ENCODE measurements around the gene SMAD3. TPM values are rescaled to one million over a fixed set of nuclear protein-coding genes. Genes with fewer than 3 reads are reported as not detected.
A peak's percentile ranks its signal among the peaks of the same experiment; 100 is the strongest.

The SMAD3 gene
- total and polyA plus RNA-seq, 2 donors (not counting 1 experiment from before 2014, with no cell fraction given), result 55.9 to 163 TPM

DNA sequence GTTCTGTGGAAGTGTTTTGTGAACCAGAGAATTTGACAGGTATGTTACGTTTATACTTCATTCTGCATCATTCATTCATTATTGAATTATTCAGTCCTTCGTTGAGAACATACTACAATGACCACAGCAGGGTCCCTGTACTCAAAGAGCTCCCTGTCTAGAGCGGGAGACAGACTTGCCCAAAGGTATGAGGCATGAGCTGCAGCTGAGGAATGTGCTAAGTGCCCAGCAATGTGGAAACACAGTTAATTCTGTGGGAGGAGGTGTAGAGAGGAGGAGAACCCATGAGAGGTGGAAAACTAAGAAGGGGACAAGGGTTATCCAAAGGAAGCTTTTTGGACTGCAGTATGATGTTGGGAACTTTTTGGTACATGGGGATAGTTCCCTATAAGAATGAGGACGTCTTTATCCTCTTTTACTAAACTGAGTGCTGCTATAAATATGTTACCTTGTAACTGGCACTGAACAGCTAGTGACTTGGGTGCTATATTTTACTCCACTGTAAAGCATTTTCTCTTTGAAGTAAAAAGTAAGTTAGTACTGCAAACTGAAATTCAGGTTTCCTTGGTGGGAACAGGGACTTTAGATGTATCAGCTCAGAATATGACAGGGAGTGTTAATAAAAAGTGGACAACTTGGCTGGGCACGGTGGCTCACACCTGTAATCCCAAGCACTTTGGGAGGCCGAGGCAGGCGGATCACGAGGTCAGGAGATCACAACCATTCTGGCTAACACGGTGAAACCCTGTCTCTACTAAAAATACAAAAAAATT lies 5.7 kb downstream of the SMAD3 start:
- POLR2A ChIA-PET, result interaction anchor here (0.6 to 1.1 kb wide), 2 partner anchors 36 to 52 kb away, joined by 4 to 5 read pairs; no protein-coding TSS in a partner anchor
- Mint-ChIP-seq H3K27me3 (no peaks in the 10 kb centered on the region), H3K9me3 (ENCODE audit: insufficient read depth) (no peaks in the 10 kb centered on the region), H3K4me3 (peak overlapping the region; percentile 35), H3K27ac (peak overlapping the region; percentile 62), H3K4me1 (peaks cover 81% of the 10 kb centered on the region)
- Histone ChIP-seq H2AFZ (ENCODE audit: insufficient read depth, low read depth, low read length, poor library complexity, severe bottlenecking) (no peak overlapping the region), H3K9ac (ENCODE audit: low read length) (no peak overlapping the region), H3K27ac (ENCODE audit: low read length in 2 of 2) (peak overlapping the region in 1 of 2 donors; percentile 24), H3K4me3 (ENCODE audit: control extremely low read depth in 1 of 5, extremely low read depth in 1 of 5, insufficient read depth in 1 of 5, low read depth in 2 of 5, low read length in 4 of 5) (no peak overlapping the region), H3K79me2 (ENCODE audit: control insufficient read depth, insufficient read depth, low read length) (peaks cover 99% of the 10 kb centered on the region), H3K4me1 (ENCODE audit: control insufficient read depth in 2 of 2, insufficient read depth in 2 of 2, low read length in 2 of 2) (peaks cover 73 to 78% of the 10 kb centered on the region in 2 donors), H3K27me3 (replicated peaks in 1 of 4; ENCODE audit: control extremely low read depth in 1 of 4, control insufficient read depth in 3 of 4, insufficient read depth in 4 of 4, low read length in 3 of 4) (no peaks in the 10 kb centered on the region), H3K9me3 (ENCODE audit: control extremely low read depth in 1 of 3, control insufficient read depth in 2 of 3, insufficient read depth in 1 of 3, low read length in 2 of 3) (no peaks in the 10 kb centered on the region), H3K4me2 (replicated peaks; ENCODE audit: low read depth, low read length, poor library complexity, severe bottlenecking) (no peak overlapping the region), H3K36me3 (replicated peaks in 1 of 2; ENCODE audit: control extremely low read depth in 1 of 2, control insufficient read depth in 1 of 2, extremely low read depth in 1 of 2, insufficient read depth in 2 of 2, low read length in 1 of 2) (peaks cover 1 to 19% of the 10 kb centered on the region in 2 experiments), H4K20me1 (ENCODE audit: control insufficient read depth, insufficient read depth, low read length, poor library complexity, severe bottlenecking) (peaks cover 49% of the 10 kb centered on the region)
- CTCF ChIA-PET, result interaction anchor here (1.4 to 6.6 kb wide), 3 partner anchors 10 to 124 kb away, joined by 3 to 83 read pairs (median 11); no protein-coding TSS in a partner anchor
- intact Hi-C loops (cut with micrococcal nuclease), result no loop called here
- ATAC-seq (ENCODE audit: low read depth) (no peak), DNase-seq (no peak)
- 100% methylated on average over 3 of the region's 9 CpGs for WGBS (ENCODE audit: insufficient coverage)
- no peak for TF ChIP-seq EZH2 (IDR thresholded peaks at IDR 0.05; ENCODE audit: borderline replicate concordance, insufficient read depth, low read depth, low read length, poor library complexity, severe bottlenecking)
- TF ChIP-seq, protein P1, sequence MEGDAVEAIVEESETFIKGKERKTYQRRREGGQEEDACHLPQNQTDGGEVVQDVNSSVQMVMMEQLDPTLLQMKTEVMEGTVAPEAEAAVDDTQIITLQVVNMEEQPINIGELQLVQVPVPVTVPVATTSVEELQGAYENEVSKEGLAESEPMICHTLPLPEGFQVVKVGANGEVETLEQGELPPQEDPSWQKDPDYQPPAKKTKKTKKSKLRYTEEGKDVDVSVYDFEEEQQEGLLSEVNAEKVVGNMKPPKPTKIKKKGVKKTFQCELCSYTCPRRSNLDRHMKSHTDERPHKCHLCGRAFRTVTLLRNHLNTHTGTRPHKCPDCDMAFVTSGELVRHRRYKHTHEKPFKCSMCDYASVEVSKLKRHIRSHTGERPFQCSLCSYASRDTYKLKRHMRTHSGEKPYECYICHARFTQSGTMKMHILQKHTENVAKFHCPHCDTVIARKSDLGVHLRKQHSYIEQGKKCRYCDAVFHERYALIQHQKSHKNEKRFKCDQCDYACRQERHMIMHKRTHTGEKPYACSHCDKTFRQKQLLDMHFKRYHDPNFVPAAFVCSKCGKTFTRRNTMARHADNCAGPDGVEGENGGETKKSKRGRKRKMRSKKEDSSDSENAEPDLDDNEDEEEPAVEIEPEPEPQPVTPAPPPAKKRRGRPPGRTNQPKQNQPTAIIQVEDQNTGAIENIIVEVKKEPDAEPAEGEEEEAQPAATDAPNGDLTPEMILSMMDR (IDR thresholded peaks at IDR 0.05), result no peak

DNA sequence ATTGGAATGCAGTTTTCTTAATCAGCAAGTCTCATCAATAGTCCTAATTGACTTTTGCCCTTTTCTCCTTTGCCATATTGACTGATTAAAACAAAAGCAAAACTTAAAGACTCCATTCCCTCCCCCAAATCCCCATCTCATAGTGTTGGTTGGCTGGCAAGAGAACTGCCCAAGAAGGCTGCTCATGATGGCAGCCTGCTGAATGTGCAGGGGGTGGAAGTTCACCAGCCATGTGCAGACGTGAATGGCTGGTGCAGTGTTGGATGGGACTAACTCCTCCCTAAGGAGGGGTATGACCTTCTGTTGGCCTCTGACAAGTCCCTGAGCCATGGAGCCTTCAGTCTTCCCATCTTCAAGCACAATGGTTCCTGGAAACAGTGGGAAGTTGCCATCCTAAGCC lies 7.0 kb downstream of the SMAD3 start:
- Histone ChIP-seq H3K36me3 (replicated peaks in 1 of 2; ENCODE audit: control extremely low read depth in 1 of 2, control insufficient read depth in 1 of 2, extremely low read depth in 1 of 2, insufficient read depth in 2 of 2, low read length in 1 of 2) (peaks cover 1 to 19% of the 10 kb centered on the region in 2 experiments), H3K9ac (ENCODE audit: low read length) (no peak overlapping the region), H3K9me3 (ENCODE audit: control extremely low read depth in 1 of 3, control insufficient read depth in 2 of 3, insufficient read depth in 1 of 3, low read length in 2 of 3) (no peaks in the 10 kb centered on the region), H4K20me1 (ENCODE audit: control insufficient read depth, insufficient read depth, low read length, poor library complexity, severe bottlenecking) (peaks cover 35% of the 10 kb centered on the region), H3K4me1 (ENCODE audit: control insufficient read depth in 2 of 2, insufficient read depth in 2 of 2, low read length in 2 of 2) (peaks cover 84 to 87% of the 10 kb centered on the region in 2 donors), H2AFZ (ENCODE audit: insufficient read depth, low read depth, low read length, poor library complexity, severe bottlenecking) (no peak overlapping the region), H3K27me3 (replicated peaks in 1 of 4; ENCODE audit: control extremely low read depth in 1 of 4, control insufficient read depth in 3 of 4, insufficient read depth in 4 of 4, low read length in 3 of 4) (no peaks in the 10 kb centered on the region), H3K4me2 (replicated peaks; ENCODE audit: low read depth, low read length, poor library complexity, severe bottlenecking) (peak overlapping the region; percentile 68), H3K27ac (ENCODE audit: low read length in 2 of 2) (peak overlapping the region; percentile 26 to 82), H3K4me3 (ENCODE audit: control extremely low read depth in 1 of 5, extremely low read depth in 1 of 5, insufficient read depth in 1 of 5, low read depth in 2 of 5, low read length in 4 of 5) (no peak overlapping the region), H3K79me2 (ENCODE audit: control insufficient read depth, insufficient read depth, low read length) (peaks cover 99% of the 10 kb centered on the region)
- no peak for ATAC-seq (ENCODE audit: low read depth)
- ChIA-PET POLR2A (interaction anchor here (0.7 to 0.9 kb wide), 2 partner anchors 29 to 58 kb away, joined by 3 to 4 read pairs; no protein-coding TSS in a partner anchor), CTCF (interaction anchor here (1.3 to 3.3 kb wide), 3 partner anchors 9 to 126 kb away, joined by 3 to 11 read pairs (median 6); no protein-coding TSS in a partner anchor)
- no peak for DNase-seq
- intact Hi-C loops (cut with micrococcal nuclease), result no loop called here
- H3K4me3 Mint-ChIP-seq, result peak overlapping the region; percentile 40
- TF ChIP-seq, protein P1 (IDR thresholded peaks at IDR 0.05), result no peak
- TF ChIP-seq EZH2 (IDR thresholded peaks at IDR 0.05; ENCODE audit: borderline replicate concordance, insufficient read depth, low read depth, low read length, poor library complexity, severe bottlenecking), result no peak
- peak overlapping the region; percentile 75 for H3K27ac Mint-ChIP-seq
- no peaks in the 10 kb centered on the region for H3K9me3 Mint-ChIP-seq (ENCODE audit: insufficient read depth)
- H3K4me1 Mint-ChIP-seq, result peaks cover 91% of the 10 kb centered on the region
- WGBS (ENCODE audit: insufficient coverage), result no CpG with 5 or more reads among the region's 1 CpG
- H3K27me3 Mint-ChIP-seq, result no peaks in the 10 kb centered on the region
